Pulmonary artery endothelial cell (primary cell): ENCODE results near the gene KPNA2. TPM values are rescaled to one million over a fixed set of nuclear protein-coding genes. Genes with fewer than 3 reads are reported as not detected.

Source experiments
- DNase-seq: peaks from one replicate; pipeline ENCODE4 v3.0.0-alpha.2; 2011; ENCODE audit warnings: low read depth, low spot score
- total RNA-seq: library from RNA; depleted of rRNA; stranded (reverse); fragments of >200 nt; gene quantifications from 2 replicates; pipeline ENCODE4 v1.2.3, GENCODE V29; 2014

KPNA2 gene
- total RNA-seq, 1 donor from 2014 or later: 130 TPM

- no peak for DNase-seq
Measured at GRCh38 chr17:68095205-68095811, 59.8 kb downstream of the KPNA2 start.

GRCh38 chr17:68096111-68096510 lies 60.6 kb downstream of the KPNA2 start:
- DNase-seq: no peak

Other genes with a start within 250 kb of the KPNA2 start
- 23.7 and 51.2 TPM in 2 replicates for gene BPTF, start 210.2 kb upstream of the KPNA2 start, total RNA-seq
- 14.5 and 15.2 TPM in 2 replicates for gene C17orf58, start 39.3 kb upstream of the KPNA2 start, total RNA-seq
- gene AMZ2, start 212.3 kb downstream of the KPNA2 start, total RNA-seq: 51.5 and 52.4 TPM in 2 replicates